IPS-18a (cell line): Measurements from ENCODE around the gene LEFTY2.

ENCODE experiments used
- H3K27ac ChIP-seq: one replicate; pipeline ENCODE4 v1.5.1; 2013; ENCODE audit warnings: low read length
- H3K27me3 ChIP-seq: one replicate; pipeline ENCODE4 v1.6.1; 2013; ENCODE audit warnings: mild to moderate bottlenecking, low read length; ENCODE audit not compliant: control insufficient read depth, insufficient read depth
- H3K36me3 ChIP-seq: one replicate; pipeline ENCODE4 v1.6.1; 2013; ENCODE audit warnings: low read depth, low read length; ENCODE audit not compliant: control insufficient read depth
- H3K4me1 ChIP-seq: one replicate; pipeline ENCODE4 v1.6.1; 2013; ENCODE audit warnings: low read depth, low read length; ENCODE audit not compliant: control insufficient read depth
- H3K4me3 ChIP-seq: one replicate; pipeline ENCODE4 v1.5.1; 2013; ENCODE audit warnings: low read length
- H3K9ac ChIP-seq: one replicate; pipeline ENCODE4 v1.6.1; 2013; ENCODE audit warnings: mild to moderate bottlenecking, low read length, moderate library complexity
- H3K9me3 ChIP-seq: one replicate; pipeline ENCODE4 v1.6.1; 2013; ENCODE audit warnings: low read depth, low read length; ENCODE audit not compliant: control insufficient read depth

The LEFTY2 gene

GRCh38 chr1:225911191-225912130, 29.6 kb downstream of the LEFTY2 start:
- no peaks in the 10 kb centered on the region for H3K9me3 ChIP-seq
- H3K4me1 ChIP-seq: peaks cover 3% of the 10 kb centered on the region
- H3K27ac ChIP-seq: no peak overlapping the region
- H3K4me3 ChIP-seq: no peak overlapping the region
- no peaks in the 10 kb centered on the region for H3K36me3 ChIP-seq
- no peak overlapping the region for H3K9ac ChIP-seq
- H3K27me3 ChIP-seq: peaks cover 4% of the 10 kb centered on the region

DNA sequence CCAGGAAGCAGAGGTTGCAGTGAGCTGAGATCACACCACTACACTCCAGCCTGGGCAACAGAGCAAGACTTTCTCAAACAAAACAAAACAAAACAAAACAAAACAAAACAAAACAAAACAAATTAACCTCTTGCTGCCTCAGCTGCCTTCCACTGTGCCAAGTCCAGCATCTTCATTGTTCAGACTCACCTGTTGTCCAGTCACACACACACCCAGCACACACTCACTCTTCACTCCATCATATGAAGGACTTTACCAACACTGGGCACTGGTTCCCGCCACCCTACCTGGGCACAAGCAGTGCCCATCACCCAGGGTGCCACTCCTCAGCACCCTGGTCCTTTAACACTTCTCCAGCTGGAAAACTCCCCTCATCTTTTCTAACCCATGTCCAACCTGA, 31.5 kb downstream of the LEFTY2 start:
- Histone ChIP-seq H3K36me3 (no peaks in the 10 kb centered on the region), H3K27me3 (peaks cover 4% of the 10 kb centered on the region), H3K4me1 (peaks cover 3% of the 10 kb centered on the region), H3K4me3 (no peak overlapping the region), H3K9me3 (no peaks in the 10 kb centered on the region), H3K27ac (no peak overlapping the region), H3K9ac (no peak overlapping the region)

DNA sequence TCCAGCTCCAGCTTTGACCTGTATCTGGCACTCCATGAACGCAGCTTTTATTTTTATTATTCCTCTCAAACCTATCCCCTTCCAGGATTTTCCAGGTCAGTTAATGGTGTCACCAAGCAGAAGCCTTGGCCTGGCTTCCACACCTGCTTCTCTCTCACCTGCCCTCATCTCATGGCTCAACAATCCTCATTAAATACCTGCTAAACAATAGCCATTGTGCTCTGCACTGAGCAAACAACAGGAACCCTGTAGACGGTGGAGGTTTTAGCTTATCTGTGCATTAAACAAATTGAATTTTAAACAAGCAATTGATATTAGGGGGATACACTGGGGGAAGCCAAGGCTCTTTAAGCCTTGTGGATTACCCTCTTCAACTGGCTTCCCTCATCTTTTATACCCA, 32.2 kb downstream of the LEFTY2 start:
- H3K36me3 ChIP-seq: no peaks in the 10 kb centered on the region
- no peak overlapping the region for H3K4me3 ChIP-seq
- H3K27me3 ChIP-seq: peaks cover 4% of the 10 kb centered on the region
- no peak overlapping the region for H3K9ac ChIP-seq
- no peak overlapping the region for H3K27ac ChIP-seq
- H3K4me1 ChIP-seq: peaks cover 3% of the 10 kb centered on the region
- no peaks in the 10 kb centered on the region for H3K9me3 ChIP-seq

- no peaks in the 10 kb centered on the region for H3K36me3 ChIP-seq
- H3K4me3 ChIP-seq: no peak overlapping the region
- no peak overlapping the region for H3K9ac ChIP-seq
- no peak overlapping the region for H3K27ac ChIP-seq
- H3K27me3 ChIP-seq: peaks cover 4% of the 10 kb centered on the region
- no peaks in the 10 kb centered on the region for H3K9me3 ChIP-seq
- peaks cover 3% of the 10 kb centered on the region for H3K4me1 ChIP-seq
These were observed 32.9 kb downstream of the LEFTY2 start for GRCh38 chr1:225908013-225908640.

DNA sequence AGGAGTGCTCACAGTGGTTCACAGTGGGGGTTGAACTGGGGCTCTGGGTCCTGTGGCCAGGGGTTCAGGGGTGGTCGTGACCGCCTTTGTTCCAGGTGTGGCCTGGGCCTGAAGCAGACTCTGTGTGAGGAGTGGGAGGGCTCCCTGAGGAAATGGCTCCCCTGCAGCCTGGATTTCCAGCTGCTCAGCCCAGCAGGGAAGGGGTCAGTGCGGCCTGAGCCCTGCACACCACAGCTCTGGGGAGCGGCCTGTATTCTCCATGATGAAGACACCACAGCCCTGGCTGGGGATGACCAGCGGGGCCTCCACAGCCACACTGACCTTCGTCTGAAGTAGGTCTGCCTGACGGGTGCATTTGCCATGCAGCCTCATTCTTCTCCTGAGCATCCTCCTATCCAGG, 33.7 kb downstream of the LEFTY2 start:
- Histone ChIP-seq H3K36me3 (no peaks in the 10 kb centered on the region), H3K27me3 (peaks cover 4% of the 10 kb centered on the region), H3K9me3 (no peaks in the 10 kb centered on the region), H3K27ac (no peak overlapping the region), H3K4me3 (no peak overlapping the region), H3K4me1 (peaks cover 3% of the 10 kb centered on the region), H3K9ac (no peak overlapping the region)

DNA sequence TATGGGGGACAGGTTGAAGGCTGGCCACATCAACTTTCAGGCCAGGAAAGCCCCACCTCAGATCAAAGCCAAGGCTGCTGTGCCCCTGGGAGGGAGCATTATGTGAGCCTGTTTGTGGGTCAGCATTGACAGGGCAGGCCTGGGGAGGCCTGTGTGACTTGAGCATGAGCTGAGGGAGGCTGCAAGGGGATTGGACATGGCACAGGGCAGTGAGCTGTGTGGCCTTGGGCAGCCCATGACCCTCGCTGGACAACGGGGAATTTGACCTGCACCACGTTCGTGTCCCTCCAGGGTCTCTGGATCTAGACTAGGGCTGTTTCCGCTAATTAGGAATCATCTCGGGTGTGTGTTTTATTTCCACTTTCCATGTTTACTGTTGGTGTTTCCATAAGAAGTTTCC, 34.6 kb downstream of the LEFTY2 start:
- H3K36me3 ChIP-seq: no peaks in the 10 kb centered on the region
- no peak overlapping the region for H3K4me3 ChIP-seq
- no peaks in the 10 kb centered on the region for H3K4me1 ChIP-seq
- H3K27ac ChIP-seq: no peak overlapping the region
- H3K27me3 ChIP-seq: peaks cover 1% of the 10 kb centered on the region
- no peak overlapping the region for H3K9ac ChIP-seq
- no peaks in the 10 kb centered on the region for H3K9me3 ChIP-seq

GRCh38 chr1:225903623-225904022, 37.4 kb downstream of the LEFTY2 start:
- Histone ChIP-seq H3K4me1 (peaks cover 10% of the 10 kb centered on the region), H3K9me3 (no peaks in the 10 kb centered on the region), H3K27me3 (no peaks in the 10 kb centered on the region), H3K9ac (no peak overlapping the region), H3K36me3 (no peaks in the 10 kb centered on the region), H3K27ac (no peak overlapping the region), H3K4me3 (no peak overlapping the region)

DNA sequence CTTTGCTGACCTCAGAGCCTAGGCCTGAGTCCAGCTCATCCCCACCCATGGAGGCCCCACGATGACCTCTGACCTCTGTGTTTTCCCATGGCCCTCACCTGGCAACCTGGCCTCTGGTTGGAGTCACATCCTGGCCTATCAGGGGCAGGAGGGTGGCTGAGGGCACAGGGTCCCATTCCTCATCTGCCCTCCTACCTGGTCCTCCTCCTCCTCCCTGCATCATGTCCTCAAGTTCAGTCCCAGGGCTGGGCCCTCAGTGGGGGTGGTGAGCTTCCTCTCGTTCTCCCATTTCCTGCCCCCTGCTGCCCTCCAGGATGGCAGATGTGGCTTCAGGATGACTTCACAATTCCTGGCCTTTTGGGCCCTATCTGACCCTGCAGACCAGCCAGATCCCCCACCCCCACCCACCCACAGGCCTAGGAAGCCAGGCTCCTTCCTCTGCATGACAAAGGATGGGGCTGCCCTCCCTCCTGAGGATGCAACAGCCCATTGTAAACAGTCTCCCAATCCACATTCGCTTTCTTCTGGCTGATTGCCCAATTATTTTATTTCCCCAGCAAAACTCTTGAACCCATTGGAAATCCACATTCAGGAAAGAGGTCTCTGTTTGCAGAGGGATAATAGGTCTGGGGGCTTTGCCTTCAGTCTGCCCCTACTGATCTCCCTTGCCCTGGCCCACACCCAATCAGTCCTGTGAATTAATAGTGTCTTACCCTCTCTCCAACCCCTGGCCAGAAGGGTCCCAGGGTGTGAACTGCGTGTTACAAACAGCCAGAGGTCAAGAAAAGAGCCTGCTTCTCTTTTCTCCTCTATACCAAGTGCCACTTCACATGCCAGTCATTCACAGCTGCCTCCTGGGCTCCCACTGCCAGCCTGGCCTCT, 41.7 kb downstream of the LEFTY2 start:
- H3K27me3 ChIP-seq: no peaks in the 10 kb centered on the region
- H3K9ac ChIP-seq: peak overlapping the region; percentile 20
- H3K4me3 ChIP-seq: peak overlapping the region; percentile 15
- H3K27ac ChIP-seq: peak overlapping the region; percentile 65
- H3K4me1 ChIP-seq: peaks cover 16% of the 10 kb centered on the region
- no peaks in the 10 kb centered on the region for H3K9me3 ChIP-seq
- no peaks in the 10 kb centered on the region for H3K36me3 ChIP-seq

GRCh38 chr1:225897595-225898514, 43.2 kb downstream of the LEFTY2 start:
- Histone ChIP-seq H3K9ac (no peak overlapping the region), H3K36me3 (no peaks in the 10 kb centered on the region), H3K27me3 (no peaks in the 10 kb centered on the region), H3K9me3 (no peaks in the 10 kb centered on the region), H3K4me3 (no peak overlapping the region), H3K4me1 (peaks cover 16% of the 10 kb centered on the region), H3K27ac (no peak overlapping the region)

GRCh38 chr1:225896937-225897549, 44.0 kb downstream of the LEFTY2 start:
- Histone ChIP-seq H3K9me3 (no peaks in the 10 kb centered on the region), H3K4me3 (no peak overlapping the region), H3K27ac (no peak overlapping the region), H3K9ac (no peak overlapping the region), H3K4me1 (peaks cover 16% of the 10 kb centered on the region), H3K36me3 (no peaks in the 10 kb centered on the region), H3K27me3 (no peaks in the 10 kb centered on the region)
